ENCODE measurements around the gene LENG9. TPM values are rescaled to one million over a fixed set of nuclear protein-coding genes. Genes with fewer than 3 reads are reported as not detected.
A peak's percentile ranks its signal among the peaks of the same experiment; 100 is the strongest.

LENG9 gene
- total and polyA plus RNA-seq, 2 of the 13 experiments (the other 11 are each of a cell fraction or from before 2014, with no cell fraction given) = 0.75 to 2.9 TPM

GRCh38 chr19:54451331-54451871 is 12.2 kb downstream of the LENG9 start:
- intact Hi-C loops (cut with micrococcal nuclease; ENCODE audit: unreplicated experiment) (no loop called here), in situ Hi-C loops (cut with HindIII; ENCODE audit: extremely low pct_ligation_motif_present, low pct_unique_long_range_greater_than_20kb) (no loop called here)
- no peak overlapping the region for H3K27ac ChIP-seq (ENCODE audit: extremely low read length, insufficient read depth, low read length)
- H3K4me1 ChIP-seq (ENCODE audit: insufficient read depth, low read length) = peaks cover 29% of the 10 kb centered on the region
- POLR2A ChIA-PET = interaction anchor here (2.4 kb wide), 1 partner anchor 12 kb away, joined by 12 read pairs; the partner anchor contains the start of gene LENG9
- peak overlapping the region; percentile 96 for H3K4me2 ChIP-seq (ENCODE audit: low read depth, low read length)
- no peak overlapping the region for H2AFZ ChIP-seq (ENCODE audit: low read length)
- no peaks in the 10 kb centered on the region for H3K9me3 ChIP-seq (ENCODE audit: low read length)
- H3K27me3 ChIP-seq (ENCODE audit: control insufficient read depth in 1 of 2, insufficient read depth in 2 of 2, low read length in 2 of 2) = no peaks in the 10 kb centered on the region; a peak in 2 of 5 replicates
- H4K20me1 ChIP-seq (ENCODE audit: insufficient read depth, low read length) = peaks cover 30% of the 10 kb centered on the region
- ATAC-seq = no peak
- H3K36me3 ChIP-seq (replicated peaks in 1 of 2; ENCODE audit: control insufficient read depth in 1 of 2, insufficient read depth in 2 of 2, low read length in 2 of 2) = peaks cover 31 to 54% of the 10 kb centered on the region in 2 experiments
- CTCF ChIA-PET (ENCODE audit: low intra/inter-chr PET ratio, low total read pairs) = no interaction called here
- BruUV-seq (replicated peaks) = no TSS peak
- no peak for DNase-seq (ENCODE audit: low spot score)
- no peak for TF ChIP-seq SOX13 (IDR thresholded peaks at IDR 0.05)
- TF ChIP-seq SOX13 (CRISPR knock-in tag; conservative IDR thresholded peaks at IDR 0.05 in 1 of 2, IDR thresholded peaks at IDR 0.05 in 1 of 2) = no peak
- TF ChIP-seq AGO1 (IDR thresholded peaks at IDR 0.05; ENCODE audit: low read depth, low read length, poor library complexity, severe bottlenecking) = no peak
- no peak for TF ChIP-seq ZNF883 (CRISPR knock-in tag; IDR thresholded peaks at IDR 0.05; ENCODE audit: not compliant biosample characterization)
- peak; percentile 37; the same call in 1 of the 2 replicates for TF ChIP-seq MAFF (IDR thresholded peaks at IDR 0.05; ENCODE audit: low read depth, low read length)
- TF ChIP-seq HOMEZ (CRISPR knock-in tag; IDR thresholded peaks at IDR 0.05; ENCODE audit: low read depth) = no peak
- TF ChIP-seq MAFK (conservative IDR thresholded peaks at IDR 0.05 in 1 of 2, IDR thresholded peaks at IDR 0.05 in 1 of 2; ENCODE audit: low read length in 2 of 2) = peak; percentile 3 to 46; a peak in 1 of 4 replicates
- no peak for TF ChIP-seq RFX3 (CRISPR knock-in tag; IDR thresholded peaks at IDR 0.05)
- H3K4me3 ChIP-seq (replicated peaks in 1 of 3; ENCODE audit: insufficient read depth in 1 of 3, low read depth in 2 of 3, low read length in 3 of 3) = 0 out of 6 replicates have a peak overlapping the region, but pooled peaks of 1 of the 3 experiments have one; percentile 91
- peak overlapping the region; percentile 95; the same call in 1 of the 2 replicates for H3K9ac ChIP-seq (ENCODE audit: insufficient read depth, low read depth, low read length)
- 84% methylated on average over 9 of the region's 9 CpGs for WGBS (ENCODE audit: low lambda C conversion rate)
- FAIRE-seq = no peak
- H3K79me2 ChIP-seq (ENCODE audit: insufficient read depth, low read length) = peaks cover 52% of the 10 kb centered on the region

Data from HepG2 (cell line).